ENCODE data around the gene CFAP410. TPM values are rescaled to one million over a fixed set of nuclear protein-coding genes. Genes with fewer than 3 reads are reported as not detected.

Gene CFAP410
- total RNA-seq, 1 donor from 2014 or later, result 15.2 TPM

DNA sequence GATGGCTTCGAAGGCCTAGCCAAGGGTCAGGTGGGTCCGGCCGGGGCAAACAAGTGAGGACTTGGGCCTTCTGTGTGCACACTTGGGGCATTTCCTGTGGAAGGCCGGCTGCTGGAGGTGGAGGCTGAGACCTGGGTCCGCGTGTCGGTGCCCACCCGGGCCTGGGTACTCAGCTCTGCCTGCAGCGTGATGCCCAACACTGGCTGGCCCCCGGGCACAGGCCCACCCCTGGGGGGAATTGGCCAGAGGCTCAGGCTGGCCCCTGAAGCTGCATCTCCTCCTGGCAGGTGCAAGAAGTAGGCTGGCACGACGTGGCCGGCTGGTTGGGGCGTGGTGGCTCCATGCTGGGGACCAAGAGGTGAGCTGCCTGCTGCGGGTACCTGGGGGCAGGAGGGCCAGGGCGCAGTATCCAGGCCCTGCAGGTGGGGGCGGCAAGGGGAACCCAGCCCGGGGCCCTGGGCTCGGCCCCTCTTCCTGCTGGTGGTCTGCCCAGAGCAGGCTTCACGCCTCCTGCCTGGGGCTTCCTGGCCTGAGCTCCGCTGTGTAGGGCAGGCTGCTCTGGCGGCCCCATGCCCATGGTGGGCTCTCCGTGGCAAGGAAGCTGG lies 17.2 kb downstream of the CFAP410 start:
- no peak for DNase-seq (ENCODE audit: low spot score)
- intact Hi-C loops (cut with micrococcal nuclease), result no loop called here
- Mint-ChIP-seq H3K36me3 (ENCODE audit: low read depth) (peaks cover 23% of the 10 kb centered on the region), H3K9me3 (no peaks in the 10 kb centered on the region), H3K4me3 (ENCODE audit: low read depth) (no peak overlapping the region), H3K4me1 (ENCODE audit: low read depth) (no peaks in the 10 kb centered on the region), H3K27ac (no peak overlapping the region), H3K27me3 (ENCODE audit: low read depth) (no peaks in the 10 kb centered on the region)

DNA sequence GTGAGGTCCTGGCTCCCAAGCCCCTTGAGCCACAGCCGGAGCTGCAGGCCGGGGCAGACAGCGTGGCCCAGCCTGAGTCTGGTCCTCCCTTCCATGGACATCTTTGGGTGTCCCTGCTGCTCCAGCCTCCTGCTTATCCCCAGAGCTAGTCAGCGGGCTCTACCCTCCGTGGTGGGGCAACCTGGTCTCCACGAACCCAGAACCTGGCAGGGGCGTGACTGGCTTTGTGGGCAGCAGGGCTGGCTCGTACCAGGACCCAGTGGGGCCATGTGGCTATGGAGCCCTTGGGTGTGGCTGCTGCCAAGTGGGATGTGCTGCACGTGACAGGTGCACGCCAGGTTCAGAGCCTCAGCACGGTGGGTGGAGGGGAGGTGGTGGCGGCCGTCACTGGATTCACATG lies 18.3 kb downstream of the CFAP410 start:
- Mint-ChIP-seq H3K9me3 (no peaks in the 10 kb centered on the region), H3K4me3 (ENCODE audit: low read depth) (no peak overlapping the region), H3K27ac (no peak overlapping the region), H3K36me3 (ENCODE audit: low read depth) (peaks cover 27% of the 10 kb centered on the region), H3K4me1 (ENCODE audit: low read depth) (no peaks in the 10 kb centered on the region), H3K27me3 (ENCODE audit: low read depth) (no peaks in the 10 kb centered on the region)
- intact Hi-C loops (cut with micrococcal nuclease), result no loop called here
- DNase-seq (ENCODE audit: low spot score), result no peak

DNA sequence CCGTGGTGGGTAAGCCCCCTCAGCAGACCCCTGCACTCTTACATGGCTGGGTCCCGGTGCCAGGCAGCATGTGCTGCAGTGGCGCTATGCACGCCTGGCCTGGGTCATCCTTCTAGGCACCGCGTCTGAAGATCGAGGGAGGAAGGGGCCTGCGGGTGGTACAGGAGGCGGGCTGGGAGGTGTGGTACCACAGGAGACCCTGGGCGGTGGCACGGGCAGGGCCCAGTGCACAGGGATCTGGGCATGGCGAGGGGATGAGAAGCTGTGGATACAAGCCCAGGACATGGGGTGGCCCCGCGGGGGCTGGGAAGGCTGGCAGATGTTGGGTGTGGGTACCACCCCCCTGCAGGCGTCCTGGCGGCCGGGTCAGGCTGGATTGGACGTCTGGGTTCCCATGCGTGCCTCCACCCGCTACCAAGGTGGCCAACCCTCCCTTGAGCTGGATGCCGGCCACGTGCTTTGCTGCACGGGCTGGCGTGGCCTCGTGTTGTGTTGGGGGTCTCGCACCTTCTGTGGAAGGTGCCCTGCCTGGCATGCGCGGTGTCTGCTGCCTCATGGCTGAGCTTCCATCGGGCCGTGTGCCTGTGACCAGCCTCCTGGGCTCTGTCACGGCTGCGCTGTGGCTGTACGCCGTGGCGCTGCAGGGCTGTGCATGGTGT lies 19.7 kb downstream of the CFAP410 start:
- no peaks in the 10 kb centered on the region for H3K27me3 Mint-ChIP-seq (ENCODE audit: low read depth)
- intact Hi-C loops (cut with micrococcal nuclease), result no loop called here

DNA sequence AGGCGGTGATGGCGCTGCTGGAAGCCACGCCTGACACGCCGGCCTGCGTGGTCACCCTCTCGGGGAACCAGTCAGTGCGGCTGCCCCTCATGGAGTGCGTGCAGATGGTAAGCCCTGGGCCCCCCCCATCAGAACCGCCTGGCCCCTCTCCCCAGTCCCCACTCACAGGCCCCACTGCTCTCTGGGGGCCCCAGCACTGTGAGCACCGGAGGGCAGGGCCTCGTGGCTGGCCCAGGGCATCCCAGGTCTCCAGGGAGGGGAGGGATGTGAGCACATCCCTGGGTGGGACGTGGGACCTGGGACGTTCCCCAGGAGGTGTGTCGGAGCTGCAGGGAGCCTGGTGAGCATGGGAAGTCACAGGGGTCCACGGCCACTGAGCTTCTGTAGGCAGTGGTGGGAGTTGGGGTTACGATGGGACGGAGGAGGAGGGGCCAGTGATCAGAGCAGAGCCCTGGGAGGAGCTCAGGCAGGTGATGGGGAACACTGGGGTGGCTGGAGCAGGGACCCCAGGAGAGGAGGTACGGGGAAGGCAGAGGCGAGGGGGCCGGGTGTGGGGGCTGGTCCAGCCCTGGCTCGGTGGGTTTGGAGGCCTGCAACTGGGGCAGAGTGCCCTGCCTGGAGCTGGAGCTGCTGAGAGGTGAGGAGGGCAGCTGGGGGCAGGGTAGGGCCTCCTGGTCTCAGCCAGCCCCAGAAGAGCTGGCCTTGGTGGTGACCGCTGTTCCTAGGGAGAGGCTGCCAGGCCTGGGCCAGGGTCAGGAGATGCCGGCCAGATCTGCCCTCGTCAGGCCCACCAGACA lies 20.5 kb downstream of the CFAP410 start:
- no peak for DNase-seq (ENCODE audit: low spot score)
- H3K4me3 Mint-ChIP-seq (ENCODE audit: low read depth), result no peak overlapping the region
- H3K27ac Mint-ChIP-seq, result no peak overlapping the region
- H3K27me3 Mint-ChIP-seq (ENCODE audit: low read depth), result no peaks in the 10 kb centered on the region
- no peaks in the 10 kb centered on the region for H3K9me3 Mint-ChIP-seq
- peaks cover 26% of the 10 kb centered on the region for H3K36me3 Mint-ChIP-seq (ENCODE audit: low read depth)
- intact Hi-C loops (cut with micrococcal nuclease), result no loop called here
- H3K4me1 Mint-ChIP-seq (ENCODE audit: low read depth), result no peaks in the 10 kb centered on the region

More for the DNA sequence above, 19.7 kb downstream of the CFAP410 start:
- Mint-ChIP-seq H3K9me3 (no peaks in the 10 kb centered on the region), H3K4me1 (ENCODE audit: low read depth) (no peaks in the 10 kb centered on the region), H3K4me3 (ENCODE audit: low read depth) (no peak overlapping the region), H3K36me3 (ENCODE audit: low read depth) (peaks cover 27% of the 10 kb centered on the region), H3K27ac (no peak overlapping the region)
- no peak for DNase-seq (ENCODE audit: low spot score)

DNA sequence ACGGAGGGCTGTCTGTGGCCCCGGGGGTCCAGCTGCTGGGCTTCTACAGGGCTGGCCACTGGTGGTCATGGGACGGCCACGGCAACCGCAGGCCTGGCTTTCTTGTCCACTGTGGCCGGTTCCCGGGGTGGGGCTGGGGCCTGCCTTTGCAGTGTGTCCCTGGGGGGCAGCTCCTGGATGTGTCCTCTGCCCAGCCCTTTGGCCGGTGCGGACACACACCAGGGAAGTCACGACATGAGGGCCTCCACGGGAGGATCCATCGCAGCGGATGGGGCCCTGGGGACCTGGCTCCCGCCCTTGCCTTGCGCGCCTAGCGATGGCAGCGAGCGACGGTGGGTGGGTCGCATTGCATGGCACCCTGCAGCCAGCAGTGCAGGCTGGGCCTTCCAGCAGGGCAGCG lies 21.3 kb downstream of the CFAP410 start:
- intact Hi-C loops (cut with micrococcal nuclease), result no loop called here
- DNase-seq (ENCODE audit: low spot score), result no peak
- Mint-ChIP-seq H3K27me3 (ENCODE audit: low read depth) (no peaks in the 10 kb centered on the region), H3K4me1 (ENCODE audit: low read depth) (no peaks in the 10 kb centered on the region), H3K9me3 (no peaks in the 10 kb centered on the region), H3K36me3 (ENCODE audit: low read depth) (peaks cover 23% of the 10 kb centered on the region), H3K4me3 (ENCODE audit: low read depth) (no peak overlapping the region), H3K27ac (no peak overlapping the region)

DNA sequence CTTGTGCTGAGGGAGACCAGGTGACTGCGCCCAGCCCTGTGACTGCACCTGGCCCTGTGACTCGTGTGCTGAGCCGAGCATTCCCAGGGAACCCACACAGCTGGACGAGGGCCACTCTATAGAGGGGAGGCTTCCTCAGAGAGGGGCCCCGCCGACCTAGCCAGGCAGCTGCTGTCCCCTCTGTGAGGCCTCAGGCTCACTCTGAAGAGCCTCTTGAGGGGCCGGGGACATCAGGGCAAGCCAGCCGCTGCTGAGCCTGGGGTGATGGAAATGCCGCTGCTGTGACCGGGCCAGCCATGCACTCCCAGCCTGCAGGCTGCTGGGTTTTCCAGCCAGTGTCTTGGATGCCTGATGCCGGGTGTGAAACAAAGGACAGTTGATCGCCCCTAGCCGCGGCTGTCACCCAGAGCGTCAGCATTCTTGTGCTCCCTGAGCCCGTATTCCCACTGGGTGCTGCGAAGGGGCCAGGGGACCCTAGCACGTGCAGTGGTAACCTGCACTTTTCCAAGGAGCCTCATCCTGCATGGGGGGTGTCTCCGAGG lies 21.9 kb downstream of the CFAP410 start:
- no peak for DNase-seq (ENCODE audit: low spot score)
- Mint-ChIP-seq H3K27me3 (ENCODE audit: low read depth) (no peaks in the 10 kb centered on the region), H3K4me3 (ENCODE audit: low read depth) (no peak overlapping the region), H3K27ac (no peak overlapping the region), H3K9me3 (no peaks in the 10 kb centered on the region), H3K36me3 (ENCODE audit: low read depth) (peaks cover 26% of the 10 kb centered on the region), H3K4me1 (ENCODE audit: low read depth) (no peaks in the 10 kb centered on the region)
- intact Hi-C loops (cut with micrococcal nuclease), result no loop called here

DNA sequence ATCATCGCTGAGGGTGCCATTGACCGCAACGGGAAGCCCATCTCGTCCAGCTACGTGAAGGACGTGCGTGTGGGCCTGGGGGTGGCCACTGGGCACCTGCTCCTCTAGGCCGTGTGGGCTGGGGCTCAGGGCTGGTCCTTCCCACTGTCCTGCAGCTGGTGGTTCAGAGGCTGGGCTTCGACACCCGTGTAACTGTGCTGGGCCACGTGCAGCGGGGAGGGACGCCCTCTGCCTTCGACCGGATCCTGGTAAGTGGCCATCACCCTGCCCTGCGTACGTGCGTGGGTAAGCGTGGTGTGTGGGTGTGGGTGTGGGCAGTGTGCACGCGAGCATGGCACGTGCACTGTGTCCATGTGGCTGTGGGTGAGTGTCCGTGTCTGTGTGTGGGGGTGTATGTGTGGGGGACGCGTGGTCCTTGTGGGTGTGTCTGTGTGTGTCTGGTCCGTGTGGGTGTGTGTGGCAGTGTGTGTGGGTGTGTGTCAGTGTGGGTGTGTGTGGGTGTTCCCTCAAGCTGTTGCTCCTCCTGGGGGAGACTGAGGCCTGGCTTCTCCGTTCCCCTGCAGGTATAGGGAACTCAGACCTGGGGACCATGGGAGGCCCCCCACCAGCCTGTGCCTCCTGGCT lies 22.8 kb downstream of the CFAP410 start:
- no peaks in the 10 kb centered on the region for H3K27me3 Mint-ChIP-seq (ENCODE audit: low read depth)
- H3K27ac Mint-ChIP-seq, result no peak overlapping the region
- no peak for DNase-seq (ENCODE audit: low spot score)
- H3K9me3 Mint-ChIP-seq, result no peaks in the 10 kb centered on the region
- no peak overlapping the region for H3K4me3 Mint-ChIP-seq (ENCODE audit: low read depth)
- no peaks in the 10 kb centered on the region for H3K4me1 Mint-ChIP-seq (ENCODE audit: low read depth)
- peaks cover 27% of the 10 kb centered on the region for H3K36me3 Mint-ChIP-seq (ENCODE audit: low read depth)
- intact Hi-C loops (cut with micrococcal nuclease), result no loop called here

DNA sequence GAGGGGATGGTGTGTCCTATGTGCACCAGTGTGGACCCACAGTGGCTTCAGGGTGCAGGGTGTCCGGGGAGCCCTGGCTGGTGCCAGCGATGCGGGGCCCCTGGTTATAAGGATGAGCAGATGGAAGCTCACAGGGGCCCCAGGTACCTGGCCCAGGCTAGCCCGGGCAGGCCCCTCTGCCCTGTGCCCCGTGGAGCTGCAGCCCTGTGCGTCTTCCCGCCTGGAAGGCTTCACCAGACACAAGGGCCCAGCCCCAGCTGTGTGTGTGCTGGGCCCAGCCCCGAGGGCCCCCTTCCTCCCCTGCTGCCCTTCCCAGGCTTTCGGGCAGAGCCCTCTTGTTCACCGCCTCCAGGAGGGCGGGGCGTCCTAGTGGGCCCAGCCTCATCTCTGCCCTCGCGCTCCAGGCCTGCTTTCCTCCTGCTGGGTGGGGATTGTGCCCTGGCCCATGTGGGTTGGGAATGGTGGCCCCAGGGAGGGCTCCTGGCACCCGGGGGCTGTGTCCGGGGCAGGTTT lies 23.4 kb downstream of the CFAP410 start:
- intact Hi-C loops (cut with micrococcal nuclease), result no loop called here
- DNase-seq (ENCODE audit: low spot score), result no peak
- Mint-ChIP-seq H3K9me3 (no peaks in the 10 kb centered on the region), H3K27ac (no peak overlapping the region), H3K4me3 (ENCODE audit: low read depth) (no peak overlapping the region), H3K4me1 (ENCODE audit: low read depth) (no peaks in the 10 kb centered on the region), H3K36me3 (ENCODE audit: low read depth) (peaks cover 32% of the 10 kb centered on the region), H3K27me3 (ENCODE audit: low read depth) (no peaks in the 10 kb centered on the region)

DNA sequence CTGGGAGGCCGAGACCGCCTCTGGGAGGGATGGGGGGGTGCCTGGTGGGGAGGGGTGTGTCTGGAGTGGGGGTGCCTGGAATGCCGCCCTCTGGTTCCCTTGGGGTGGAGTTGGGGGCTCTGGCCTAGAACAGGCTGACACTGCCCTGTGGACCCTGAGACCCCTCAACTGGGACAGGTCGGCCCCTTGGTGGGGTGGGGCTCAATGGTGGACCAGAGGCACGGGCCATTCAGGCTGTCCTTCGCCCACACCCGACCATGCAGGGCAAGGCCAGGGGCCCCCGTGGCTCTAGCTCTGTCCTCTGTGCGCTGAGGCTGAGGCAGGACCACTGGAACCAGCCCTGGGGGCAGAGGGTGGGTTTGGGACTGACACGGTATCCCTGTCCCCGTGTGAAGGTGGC lies 24.6 kb downstream of the CFAP410 start:
- H3K27ac Mint-ChIP-seq, result no peak overlapping the region
- intact Hi-C loops (cut with micrococcal nuclease), result no loop called here

DNA sequence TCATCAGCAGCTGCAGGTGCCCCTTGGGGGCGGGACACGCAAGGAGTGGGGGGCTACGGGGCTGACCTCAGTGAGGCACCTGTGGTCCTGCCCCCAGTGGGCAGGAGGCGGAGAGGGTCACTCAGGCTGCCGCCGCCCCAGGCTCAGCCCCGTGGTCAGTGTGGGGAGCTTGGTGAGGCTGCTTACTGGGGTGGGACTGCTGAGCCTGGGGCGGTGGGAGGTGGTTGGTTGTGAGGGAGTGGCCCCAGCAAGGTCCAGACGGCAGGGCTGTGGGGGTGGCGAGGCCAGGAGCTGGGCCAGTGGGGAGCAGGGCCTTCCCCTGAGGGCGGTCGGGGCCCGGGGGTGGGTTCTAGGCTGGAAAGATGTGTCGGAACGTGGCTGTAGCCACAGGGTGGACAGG lies 25.1 kb downstream of the CFAP410 start:
- no peak overlapping the region for H3K27ac Mint-ChIP-seq
- no peaks in the 10 kb centered on the region for H3K27me3 Mint-ChIP-seq (ENCODE audit: low read depth)

More for the DNA sequence above, 24.6 kb downstream of the CFAP410 start:
- Mint-ChIP-seq H3K36me3 (ENCODE audit: low read depth) (peaks cover 32% of the 10 kb centered on the region), H3K27me3 (ENCODE audit: low read depth) (no peaks in the 10 kb centered on the region), H3K4me3 (ENCODE audit: low read depth) (no peak overlapping the region), H3K4me1 (ENCODE audit: low read depth) (no peaks in the 10 kb centered on the region), H3K9me3 (no peaks in the 10 kb centered on the region)
- no peak for DNase-seq (ENCODE audit: low spot score)

DNA sequence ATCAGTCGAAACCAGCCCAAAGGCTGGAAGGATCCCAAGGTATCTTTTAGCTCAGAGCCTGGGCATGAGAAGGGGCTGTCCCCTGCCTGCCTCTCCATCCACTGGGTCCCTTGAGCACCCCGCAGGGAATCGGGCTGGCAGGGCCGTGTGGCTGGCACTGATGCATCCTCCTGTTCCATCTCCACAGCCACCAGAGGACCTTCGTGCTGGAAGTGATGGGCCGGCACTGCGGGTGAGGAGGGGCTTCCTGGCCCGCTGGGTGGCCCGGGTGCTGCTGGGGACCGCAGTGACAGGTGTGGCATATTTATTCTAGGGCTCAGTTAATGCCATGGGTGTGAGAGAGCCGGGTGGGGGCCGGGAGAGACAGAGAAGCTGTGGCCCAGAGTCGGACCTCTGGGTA lies 25.7 kb downstream of the CFAP410 start:
- H3K27me3 Mint-ChIP-seq (ENCODE audit: low read depth), result no peaks in the 10 kb centered on the region
- no peaks in the 10 kb centered on the region for H3K4me1 Mint-ChIP-seq (ENCODE audit: low read depth)
- no peaks in the 10 kb centered on the region for H3K9me3 Mint-ChIP-seq
- intact Hi-C loops (cut with micrococcal nuclease), result no loop called here
- DNase-seq (ENCODE audit: low spot score), result no peak
- H3K36me3 Mint-ChIP-seq (ENCODE audit: low read depth), result peaks cover 26% of the 10 kb centered on the region
- H3K27ac Mint-ChIP-seq, result no peak overlapping the region
- H3K4me3 Mint-ChIP-seq (ENCODE audit: low read depth), result no peak overlapping the region

More for the DNA sequence above, 25.1 kb downstream of the CFAP410 start:
- intact Hi-C loops (cut with micrococcal nuclease), result no loop called here
- no peak overlapping the region for H3K4me3 Mint-ChIP-seq (ENCODE audit: low read depth)
- H3K36me3 Mint-ChIP-seq (ENCODE audit: low read depth), result peaks cover 28% of the 10 kb centered on the region
- no peaks in the 10 kb centered on the region for H3K4me1 Mint-ChIP-seq (ENCODE audit: low read depth)
- DNase-seq (ENCODE audit: low spot score), result no peak
- H3K9me3 Mint-ChIP-seq, result no peaks in the 10 kb centered on the region

DNA sequence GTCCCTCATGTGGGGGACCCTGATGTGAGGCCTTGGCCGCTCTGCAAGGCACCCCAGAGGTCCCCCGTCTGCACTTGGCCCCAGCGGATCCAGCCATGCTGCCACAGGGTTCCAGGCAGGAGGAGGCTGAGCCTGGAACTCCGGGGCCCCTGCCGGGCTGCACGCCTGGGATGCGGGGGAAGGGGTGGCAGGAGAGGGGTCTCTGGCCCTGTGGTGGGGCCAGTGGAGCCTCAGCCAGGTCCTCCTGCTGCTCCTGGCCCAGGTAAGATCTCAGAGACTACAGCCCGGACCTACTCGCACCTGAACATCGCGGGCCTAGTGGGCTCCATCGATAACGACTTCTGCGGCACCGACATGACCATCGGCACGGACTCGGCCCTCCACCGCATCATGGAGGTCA lies 26.5 kb downstream of the CFAP410 start:
- Mint-ChIP-seq H3K36me3 (ENCODE audit: low read depth) (peaks cover 29% of the 10 kb centered on the region), H3K9me3 (no peaks in the 10 kb centered on the region), H3K4me3 (ENCODE audit: low read depth) (no peak overlapping the region), H3K27me3 (ENCODE audit: low read depth) (no peaks in the 10 kb centered on the region), H3K4me1 (ENCODE audit: low read depth) (no peaks in the 10 kb centered on the region), H3K27ac (no peak overlapping the region)
- no peak for DNase-seq (ENCODE audit: low spot score)
- intact Hi-C loops (cut with micrococcal nuclease), result no loop called here

All from activated T-helper 2 cell treated with anti-CD3 and anti-CD28 coated beads, Interferon-gamma antibody, Interleukin-2, Interleukin-4, amounts not matched to agents 10 μg/mL and 5 μg/mL and 100 μg/mL, durations not matched to agents 14 hours and 24 hours and 36 hours (primary cell).